K562 (cell line): Measurements from ENCODE around the gene MARK3. TPM values are rescaled to one million over a fixed set of nuclear protein-coding genes. Genes with fewer than 3 reads are reported as not detected.

ENCODE experiments used
- ATAC-seq: fragments of 200-7000 bp; cut with Tn5 transposase; 3 replicates; pipeline ENCODE4 v1.9.1; 2020; ENCODE audit warnings: moderate library complexity
- BruUV-seq: library from RNA; stranded (reverse); fragments of 400-500 nt; replicated peaks from 2 replicates; lab custom pipeline; 2021; lab: Mats Ljungman, UMichigan
- CTCF ChIA-PET: fragments of 300-600 bp; formaldehyde crosslinking; extraction: SDS; loops from one replicate; lab custom pipeline; 2021; ENCODE audit warnings: low intra/inter-chr PET ratio; lab: Yijun Ruan, JAX
- POLR2A ChIA-PET: fragments of 300-600, 350-650 bp; sonication (Branson Sonifier 250); formaldehyde crosslinking; extraction: SDS; loops from one replicate; lab custom pipeline; 2021; ENCODE audit warnings: antibody characterized with exemption, inconsistent platforms; lab: Yijun Ruan, JAX
- DNase-seq, 4 experiments: peaks; one replicate each; pipeline versions ENCODE4 v3.0.0 to v3.0.0-alpha.2; 2011 to 2018; ENCODE audit warnings: low spot score in 3 of 4, mixed read lengths in 3 of 4; ENCODE audit errors: extremely low read depth in 1 of 4
- FAIRE-seq: peaks from 2 replicates; lab custom pipeline; 2011; peaks lifted over from hg19 to GRCh38; lab: Jason Lieb, UNC
- H2AFZ ChIP-seq: 2 replicates; pipeline ENCODE4 v1.6.0; 2011; ENCODE audit warnings: low read depth, low read length, control low read depth, inconsistent platforms
- H3K27ac ChIP-seq: fragments of 200-600 bp; 3 replicates; pipeline ENCODE4 v1.8.0; 2011; ENCODE audit warnings: low read depth, mild to moderate bottlenecking, control low read depth, inconsistent platforms, low read length, moderate library complexity, mixed read lengths; ENCODE audit errors: extremely low read depth
- H3K27me3 ChIP-seq, 2 experiments: fragments of 300-600 bp in 1 of 2; 2 replicates in 1 of 2; 3 replicates in 1 of 2; pipeline versions ENCODE4 v1.6.0 to v1.8.0; 2011; ENCODE audit warnings: inconsistent platforms in 2 of 2, low read length in 2 of 2, mild to moderate bottlenecking in 1 of 2, mixed read lengths in 1 of 2, moderate library complexity in 1 of 2; ENCODE audit not compliant: control insufficient read depth in 2 of 2, insufficient read depth in 2 of 2
- H3K36me3 ChIP-seq: fragments of 300-600 bp; 3 replicates; pipeline ENCODE4 v1.8.0; 2011; ENCODE audit warnings: mild to moderate bottlenecking, low read length, inconsistent platforms; ENCODE audit not compliant: control insufficient read depth, insufficient read depth
- H3K4me1 ChIP-seq, 2 experiments: fragments of 200-600 bp in 1 of 2; replicated peaks in 1 of 2; 2 replicates in 1 of 2; 3 replicates in 1 of 2; pipeline versions ENCODE4 v1.5.1 to v1.8.0; 2011; ENCODE audit warnings: inconsistent platforms in 2 of 2, low read length in 2 of 2, mild to moderate bottlenecking in 1 of 2, mixed read lengths in 1 of 2, moderate library complexity in 1 of 2; ENCODE audit not compliant: control insufficient read depth in 2 of 2, insufficient read depth in 2 of 2
- H3K4me2 ChIP-seq: 2 replicates; pipeline ENCODE4 v1.6.1; 2011; ENCODE audit warnings: low read length, control low read depth, inconsistent platforms, mixed read lengths; ENCODE audit not compliant: insufficient read depth
- H3K4me3 ChIP-seq: fragments of 200-600 bp; sonication (generic), shearing (Covaris generic); 2 replicates; pipeline ENCODE4 v1.5.1; 2016; ENCODE audit warnings: control low read depth, inconsistent platforms
- H3K79me2 ChIP-seq: fragments of 200-600 bp; 3 replicates; pipeline ENCODE4 v1.8.0; 2011; ENCODE audit warnings: low read length, inconsistent platforms; ENCODE audit not compliant: control insufficient read depth, insufficient read depth
- H3K9ac ChIP-seq, 2 experiments: 2 replicates each; pipeline versions ENCODE4 v1.6.0 to v1.6.1; 2011; ENCODE audit warnings: low read depth in 2 of 2, low read length in 2 of 2, control low read depth in 1 of 2, inconsistent platforms in 1 of 2, mild to moderate bottlenecking in 1 of 2, mixed read lengths in 1 of 2; ENCODE audit not compliant: insufficient read depth in 1 of 2
- H3K9me1 ChIP-seq: one replicate; pipeline ENCODE4 v1.6.0; 2011; ENCODE audit warnings: inconsistent platforms, mild to moderate bottlenecking, low read length, moderate library complexity; ENCODE audit not compliant: control insufficient read depth, insufficient read depth
- H3K9me3 ChIP-seq: replicated peaks from 2 replicates; pipeline ENCODE4 v1.5.1; 2011; ENCODE audit warnings: low read depth, low read length, inconsistent platforms; ENCODE audit not compliant: control insufficient read depth, insufficient read depth
- H4K20me1 ChIP-seq: replicated peaks from 2 replicates; pipeline ENCODE4 v1.6.1; 2011; ENCODE audit warnings: low read length, inconsistent platforms, mixed read lengths; ENCODE audit not compliant: control insufficient read depth, insufficient read depth
- CHD4 ChIP-seq: fragments of 200-600 bp; sonication (generic); IDR thresholded peaks from 3 replicates; pipeline ENCODE4 v1.6.1; 2012; ENCODE audit warnings: low read depth, mild to moderate bottlenecking, mixed read lengths, low read length, inconsistent platforms; ENCODE audit not compliant: insufficient read depth, insufficient replicate concordance, poor library complexity, severe bottlenecking
- FOXA1 ChIP-seq: fragments of 450-650 bp; IDR thresholded peaks from 2 replicates; pipeline ENCODE4 v1.6.1; 2016; ENCODE audit warnings: mild to moderate bottlenecking, borderline replicate concordance
- HIVEP1 ChIP-seq: fragments of 250-450 bp; sonication (Bioruptor Pico); IDR thresholded peaks from 2 replicates; pipeline ENCODE4 v1.4.0; 2020; ENCODE audit warnings: mild to moderate bottlenecking
- PCBP1 ChIP-seq: fragments of 200-400 bp; formaldehyde crosslinking; IDR thresholded peaks from 2 replicates; pipeline ENCODE4 v1.6.1; 2018; ENCODE audit warnings: mild to moderate bottlenecking, low read depth, low read length; ENCODE audit not compliant: poor library complexity, severe bottlenecking
- ZFP30 ChIP-seq: fragments of 250-450 bp; sonication (Bioruptor Pico); IDR thresholded peaks from 2 replicates; pipeline ENCODE4 v1.8.0; 2022; ENCODE audit warnings: moderate library complexity, mild to moderate bottlenecking, inconsistent platforms, borderline replicate concordance
- WGBS: fragments of 100-300 bp; shearing (Covaris generic); methylation state at CpG from one replicate; pipeline ENCODE4 v1.1.6; 2016; ENCODE audit warnings: low coverage, mixed read lengths; ENCODE audit not compliant: insufficient coverage; ENCODE audit errors: missing lambda C conversion rate; 5-methylcytosine and 5-hydroxymethylcytosine counted together
- in situ Hi-C: fragments of 300-500 bp; cut with MboI; formaldehyde crosslinking; loops from 4 replicates; pipeline ENCODE4 v1.15.0; 2018; ENCODE audit warnings: inconsistent platforms, mixed read lengths
- intact Hi-C: fragments of 100-400 bp; cut with micrococcal nuclease; formaldehyde crosslinking; loops from 2 replicates; pipeline ENCODE4 v1.14.2; 2022
- polyA plus RNA-seq, 8 experiments: library from polyadenylated mRNA; depleted of rRNA in 4 of 8; stranded (reverse) in 5 of 8; unstranded in 3 of 8; fragments of >200 nt; fragmentation: Nextera tagmentation in 2 of 8; fragmentation: Illumina TruSeq in 1 of 8; extraction: Ambion mirVana in 2 of 8; extraction: Trizol in 1 of 8; gene quantifications; 2 replicates each; pipeline versions ENCODE4 v1.2.1 to v1.2.3, GENCODE V29; 2011 to 2014; ENCODE audit warnings: inconsistent platforms in 1 of 8, missing spikeins in 1 of 8
- total RNA-seq, 7 experiments: library from RNA; depleted of rRNA in 6 of 7; stranded (reverse); fragments of >200 nt in 6 of 7; fragmentation: Illumina TruSeq in 2 of 7; extraction: Trizol in 2 of 7; gene quantifications; 2 replicates each; pipeline versions ENCODE4 v1.2.1 to v1.2.3, GENCODE V29; 2011 to 2021; ENCODE audit warnings: low replicate concordance in 1 of 7
- TF ChIP-seq, protein P1 (sequence below): fragments of 250-450 bp; sonication (Bioruptor Pico); IDR thresholded peaks from 2 replicates; pipeline ENCODE4 v1.5.0; 2021
- TF ChIP-seq, protein P2 (sequence below): sonication (generic); formaldehyde crosslinking; IDR thresholded peaks from 2 replicates; pipeline ENCODE4 v1.9.0; 2022; ENCODE audit warnings: mild to moderate bottlenecking, missing genetic modification reagents
- TF ChIP-seq, protein P3 (sequence below): fragments of 450-650 bp; formaldehyde crosslinking; conservative IDR thresholded peaks from 2 replicates; pipeline ENCODE4 v1.4.0; 2022; ENCODE audit warnings: mild to moderate bottlenecking, missing genetic modification characterization
- TF ChIP-seq, protein P4 (sequence below): fragments of 450-650 bp; IDR thresholded peaks from 2 replicates; pipeline ENCODE4 v1.6.1; 2016; ENCODE audit warnings: mild to moderate bottlenecking

Gene MARK3
- total and polyA plus RNA-seq, 9 of the 15 experiments (the other 6 are each of a cell fraction or from before 2014, with no cell fraction given), result 10.1 to 68.7 (median 56.3) TPM

DNA sequence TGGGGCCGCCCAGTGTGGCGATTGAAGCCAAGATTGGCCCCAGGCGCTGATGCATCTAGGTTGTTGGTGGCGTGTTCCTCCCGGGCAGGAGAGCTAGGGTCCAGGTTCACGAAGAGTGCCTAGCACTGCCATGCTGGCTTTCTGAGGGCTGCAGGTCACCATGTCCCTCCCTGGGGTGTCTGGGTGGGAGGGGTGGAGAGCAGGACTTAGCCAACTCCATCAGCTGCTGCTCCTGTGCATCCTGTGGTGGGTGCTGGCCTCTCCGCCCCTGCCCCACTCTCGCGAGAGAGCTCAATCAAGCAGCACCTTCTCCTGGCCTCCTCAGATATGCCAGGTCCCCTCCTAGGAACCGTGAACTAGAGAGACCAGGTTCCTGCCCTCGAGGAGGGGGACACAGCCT, 145.6 kb downstream of the MARK3 start (continued):
- TF ChIP-seq, protein P1, sequence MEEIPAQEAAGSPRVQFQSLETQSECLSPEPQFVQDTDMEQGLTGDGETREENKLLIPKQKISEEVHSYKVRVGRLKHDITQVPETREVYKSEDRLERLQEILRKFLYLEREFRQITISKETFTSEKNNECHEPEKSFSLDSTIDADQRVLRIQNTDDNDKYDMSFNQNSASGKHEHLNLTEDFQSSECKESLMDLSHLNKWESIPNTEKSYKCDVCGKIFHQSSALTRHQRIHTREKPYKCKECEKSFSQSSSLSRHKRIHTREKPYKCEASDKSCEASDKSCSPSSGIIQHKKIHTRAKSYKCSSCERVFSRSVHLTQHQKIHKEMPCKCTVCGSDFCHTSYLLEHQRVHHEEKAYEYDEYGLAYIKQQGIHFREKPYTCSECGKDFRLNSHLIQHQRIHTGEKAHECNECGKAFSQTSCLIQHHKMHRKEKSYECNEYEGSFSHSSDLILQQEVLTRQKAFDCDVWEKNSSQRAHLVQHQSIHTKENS (CRISPR knock-in tag), result no peak
- TF ChIP-seq FOXA1, result no peak

DNA sequence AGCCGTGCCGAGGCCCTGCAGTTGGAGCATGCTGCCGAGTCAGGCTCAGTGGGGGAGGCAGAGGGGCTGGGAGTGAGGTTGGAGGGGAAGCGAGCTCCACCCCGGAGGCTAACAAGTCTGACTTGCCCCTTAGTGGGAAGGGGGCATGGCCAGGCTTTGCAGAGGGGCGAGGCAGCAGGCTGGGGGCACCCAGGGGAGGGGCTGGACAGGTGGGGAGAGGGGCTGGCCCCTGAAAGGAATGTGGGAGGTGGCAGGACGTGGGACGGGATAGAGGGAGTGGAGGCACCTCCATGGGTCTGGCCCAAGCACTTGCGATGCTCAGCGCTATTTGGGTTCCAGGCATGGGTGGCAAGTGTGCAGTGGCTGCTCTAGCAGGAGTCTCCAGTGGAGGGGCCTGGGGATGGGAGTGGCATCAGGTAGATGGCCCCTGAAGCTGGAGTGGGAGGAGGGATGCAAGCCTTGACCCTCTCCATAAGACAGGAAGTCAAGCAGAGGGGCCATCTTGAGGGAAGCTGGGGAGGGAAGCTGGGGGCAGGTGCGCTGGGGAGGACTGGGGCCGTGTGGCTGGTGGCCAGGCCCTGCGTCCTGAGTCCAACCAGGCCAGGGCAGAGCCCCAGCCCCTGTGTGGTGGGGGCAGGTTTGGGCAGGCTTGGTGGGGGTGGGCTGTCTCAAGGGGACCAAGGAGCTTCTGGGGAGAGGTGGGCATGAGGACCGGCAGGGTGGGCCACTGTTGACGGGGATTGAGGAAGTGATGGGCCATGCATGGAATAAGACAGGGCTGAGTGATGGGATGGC, 146.4 kb downstream of the MARK3 start:
- Histone ChIP-seq H4K20me1 (no peaks in the 10 kb centered on the region; the same call in 1 of the 2 replicates), H2AFZ (no peak overlapping the region), H3K4me1 (peaks cover 9 to 77% of the 10 kb centered on the region in 2 experiments; a peak in 4 of 5 replicates), H3K36me3 (peaks cover 51% of the 10 kb centered on the region; the same call in 2 of the 3 replicates), H3K9me1 (peaks cover 6% of the 10 kb centered on the region), H3K4me2 (no peak overlapping the region), H3K79me2 (peaks cover 32% of the 10 kb centered on the region), H3K9me3 (no peaks in the 10 kb centered on the region), H3K4me3 (no peak overlapping the region), H3K27me3 (no peaks in the 10 kb centered on the region), H3K27ac (no peak overlapping the region), H3K9ac (peak overlapping the region in 1 of 2 experiments; percentile 58; a peak in 2 of 4 replicates)
- ChIA-PET POLR2A (no interaction called here), CTCF (no interaction called here)
- 83% methylated on average over 1 of the region's 15 CpGs for WGBS
- intact Hi-C loops (no loop called here), in situ Hi-C loops (loop anchor here (10.0 kb wide), 1 partner anchor 447 kb away; the partner anchor contains the start of gene LBHD2)
- no TSS peak for BruUV-seq
- ATAC-seq (no peak), DNase-seq (no peak), FAIRE-seq (no peak)
- TF ChIP-seq, protein P2, sequence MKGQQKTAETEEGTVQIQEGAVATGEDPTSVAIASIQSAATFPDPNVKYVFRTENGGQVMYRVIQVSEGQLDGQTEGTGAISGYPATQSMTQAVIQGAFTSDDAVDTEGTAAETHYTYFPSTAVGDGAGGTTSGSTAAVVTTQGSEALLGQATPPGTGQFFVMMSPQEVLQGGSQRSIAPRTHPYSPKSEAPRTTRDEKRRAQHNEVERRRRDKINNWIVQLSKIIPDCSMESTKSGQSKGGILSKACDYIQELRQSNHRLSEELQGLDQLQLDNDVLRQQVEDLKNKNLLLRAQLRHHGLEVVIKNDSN (CRISPR knock-in tag), result no peak
- TF ChIP-seq ZFP30 (CRISPR knock-in tag) (no peak), CHD4 (no peak), PCBP1 (no peak), HIVEP1 (no peak)
- TF ChIP-seq, protein P3, sequence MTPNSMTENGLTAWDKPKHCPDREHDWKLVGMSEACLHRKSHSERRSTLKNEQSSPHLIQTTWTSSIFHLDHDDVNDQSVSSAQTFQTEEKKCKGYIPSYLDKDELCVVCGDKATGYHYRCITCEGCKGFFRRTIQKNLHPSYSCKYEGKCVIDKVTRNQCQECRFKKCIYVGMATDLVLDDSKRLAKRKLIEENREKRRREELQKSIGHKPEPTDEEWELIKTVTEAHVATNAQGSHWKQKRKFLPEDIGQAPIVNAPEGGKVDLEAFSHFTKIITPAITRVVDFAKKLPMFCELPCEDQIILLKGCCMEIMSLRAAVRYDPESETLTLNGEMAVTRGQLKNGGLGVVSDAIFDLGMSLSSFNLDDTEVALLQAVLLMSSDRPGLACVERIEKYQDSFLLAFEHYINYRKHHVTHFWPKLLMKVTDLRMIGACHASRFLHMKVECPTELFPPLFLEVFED (CRISPR knock-in tag), result no peak
- TF ChIP-seq, protein P4, sequence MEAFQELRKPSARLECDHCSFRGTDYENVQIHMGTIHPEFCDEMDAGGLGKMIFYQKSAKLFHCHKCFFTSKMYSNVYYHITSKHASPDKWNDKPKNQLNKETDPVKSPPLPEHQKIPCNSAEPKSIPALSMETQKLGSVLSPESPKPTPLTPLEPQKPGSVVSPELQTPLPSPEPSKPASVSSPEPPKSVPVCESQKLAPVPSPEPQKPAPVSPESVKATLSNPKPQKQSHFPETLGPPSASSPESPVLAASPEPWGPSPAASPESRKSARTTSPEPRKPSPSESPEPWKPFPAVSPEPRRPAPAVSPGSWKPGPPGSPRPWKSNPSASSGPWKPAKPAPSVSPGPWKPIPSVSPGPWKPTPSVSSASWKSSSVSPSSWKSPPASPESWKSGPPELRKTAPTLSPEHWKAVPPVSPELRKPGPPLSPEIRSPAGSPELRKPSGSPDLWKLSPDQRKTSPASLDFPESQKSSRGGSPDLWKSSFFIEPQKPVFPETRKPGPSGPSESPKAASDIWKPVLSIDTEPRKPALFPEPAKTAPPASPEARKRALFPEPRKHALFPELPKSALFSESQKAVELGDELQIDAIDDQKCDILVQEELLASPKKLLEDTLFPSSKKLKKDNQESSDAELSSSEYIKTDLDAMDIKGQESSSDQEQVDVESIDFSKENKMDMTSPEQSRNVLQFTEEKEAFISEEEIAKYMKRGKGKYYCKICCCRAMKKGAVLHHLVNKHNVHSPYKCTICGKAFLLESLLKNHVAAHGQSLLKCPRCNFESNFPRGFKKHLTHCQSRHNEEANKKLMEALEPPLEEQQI, result no peak
